RWPE1 (cell line): ENCODE measurements around the gene CAPRIN1.

Experiments used
- CTCF ChIA-PET: fragments of 350-600 bp; sonication (Branson Sonifier 250); formaldehyde crosslinking; extraction: SDS; loops from one replicate; lab custom pipeline; 2021; lab: Yijun Ruan, JAX
- POLR2A ChIA-PET: fragments of 400-600 bp; formaldehyde crosslinking; extraction: SDS; loops from one replicate; lab custom pipeline; 2020; ENCODE audit warnings: antibody characterized with exemption; ENCODE audit not compliant: low non-redundant PET; lab: Yijun Ruan, JAX
- DNase-seq: peaks from one replicate; pipeline ENCODE4 v3.0.0; 2012; ENCODE audit warnings: low spot score
- H3K27ac ChIP-seq: fragments of 450-650 bp; 2 replicates; pipeline ENCODE4 v1.5.1; 2017
- CTCF ChIP-seq: fragments of 450-650 bp; conservative IDR thresholded peaks from 2 replicates; pipeline ENCODE4 v1.5.1; 2017; ENCODE audit warnings: low read depth, mild to moderate bottlenecking

Gene CAPRIN1

GRCh38 chr11:34149786-34150185, 98.3 kb downstream of the CAPRIN1 start:
- H3K27ac ChIP-seq = no peak overlapping the region
- ChIA-PET CTCF (interaction anchor here (0.6 to 1.1 kb wide), 3 partner anchors 43 to 314 kb away, joined by 3 read pairs; no protein-coding TSS in a partner anchor), POLR2A (no interaction called here)
- peak; percentile 29 for TF ChIP-seq CTCF
- DNase-seq = no peak

- no peak for DNase-seq
- no peak for TF ChIP-seq CTCF
- ChIA-PET CTCF (interaction anchor here (0.6 to 1.1 kb wide), 5 partner anchors 24 to 315 kb away, joined by 3 read pairs; partner anchors contain the start of gene ABTB2), POLR2A (no interaction called here)
- H3K27ac ChIP-seq = peak overlapping the region; percentile 11; the same call in 1 of the 2 replicates
These were observed 99.1 kb downstream of the CAPRIN1 start for GRCh38 chr11:34150494-34151151.
